ENCODE data around the gene FGFBP1. TPM values are rescaled to one million over a fixed set of nuclear protein-coding genes. Genes with fewer than 3 reads are reported as not detected.
"Not testable (repeated sequence)": the region's sequence is repeated elsewhere in the genome, so short reads cannot be mapped to it uniquely, and the experiment has no call there.

FGFBP1 gene
- polyA plus RNA-seq, 1 experiment = not detected

DNA sequence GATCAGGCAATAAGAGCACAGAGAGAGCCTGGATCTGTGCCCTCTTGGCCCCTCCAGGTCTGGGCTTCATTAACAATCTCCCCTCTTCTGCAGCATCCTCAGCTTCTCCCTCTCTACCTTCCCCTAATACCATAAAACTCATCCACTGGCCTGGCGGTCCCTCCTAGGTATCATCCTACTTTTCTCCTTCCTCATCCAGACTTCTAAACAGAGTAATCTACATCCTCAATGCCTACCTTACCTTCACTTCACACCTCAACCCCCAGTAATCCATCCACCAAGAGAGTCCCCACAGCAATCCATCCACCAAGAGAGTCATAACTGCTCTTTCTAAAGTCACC is 17.0 kb downstream of the FGFBP1 start:
- ChIA-PET CTCF (interaction anchor here (1.4 to 2.9 kb wide), 4 partner anchors 11 to 80 kb away, joined by 4 to 13 read pairs (median 8); no protein-coding TSS in a partner anchor), POLR2A (no interaction called here)
- no peak for DNase-seq (ENCODE audit: low read depth, low spot score)
- no peak overlapping the region for H3K4me3 ChIP-seq (ENCODE audit: low read depth, low read length)
- no peaks in the 10 kb centered on the region for H3K27me3 ChIP-seq (ENCODE audit: control insufficient read depth, insufficient read depth, low read length)
- TF ChIP-seq, protein P1, sequence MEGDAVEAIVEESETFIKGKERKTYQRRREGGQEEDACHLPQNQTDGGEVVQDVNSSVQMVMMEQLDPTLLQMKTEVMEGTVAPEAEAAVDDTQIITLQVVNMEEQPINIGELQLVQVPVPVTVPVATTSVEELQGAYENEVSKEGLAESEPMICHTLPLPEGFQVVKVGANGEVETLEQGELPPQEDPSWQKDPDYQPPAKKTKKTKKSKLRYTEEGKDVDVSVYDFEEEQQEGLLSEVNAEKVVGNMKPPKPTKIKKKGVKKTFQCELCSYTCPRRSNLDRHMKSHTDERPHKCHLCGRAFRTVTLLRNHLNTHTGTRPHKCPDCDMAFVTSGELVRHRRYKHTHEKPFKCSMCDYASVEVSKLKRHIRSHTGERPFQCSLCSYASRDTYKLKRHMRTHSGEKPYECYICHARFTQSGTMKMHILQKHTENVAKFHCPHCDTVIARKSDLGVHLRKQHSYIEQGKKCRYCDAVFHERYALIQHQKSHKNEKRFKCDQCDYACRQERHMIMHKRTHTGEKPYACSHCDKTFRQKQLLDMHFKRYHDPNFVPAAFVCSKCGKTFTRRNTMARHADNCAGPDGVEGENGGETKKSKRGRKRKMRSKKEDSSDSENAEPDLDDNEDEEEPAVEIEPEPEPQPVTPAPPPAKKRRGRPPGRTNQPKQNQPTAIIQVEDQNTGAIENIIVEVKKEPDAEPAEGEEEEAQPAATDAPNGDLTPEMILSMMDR (IDR thresholded peaks at IDR 0.05; ENCODE audit: low read depth, low read length) = no peak
- H3K27ac ChIP-seq (ENCODE audit: low read depth, low read length) = peak overlapping the region; percentile 22
- H3K9me3 ChIP-seq (ENCODE audit: control insufficient read depth, insufficient read depth, low read length) = no peaks in the 10 kb centered on the region; the same call in 1 of the 2 replicates

DNA sequence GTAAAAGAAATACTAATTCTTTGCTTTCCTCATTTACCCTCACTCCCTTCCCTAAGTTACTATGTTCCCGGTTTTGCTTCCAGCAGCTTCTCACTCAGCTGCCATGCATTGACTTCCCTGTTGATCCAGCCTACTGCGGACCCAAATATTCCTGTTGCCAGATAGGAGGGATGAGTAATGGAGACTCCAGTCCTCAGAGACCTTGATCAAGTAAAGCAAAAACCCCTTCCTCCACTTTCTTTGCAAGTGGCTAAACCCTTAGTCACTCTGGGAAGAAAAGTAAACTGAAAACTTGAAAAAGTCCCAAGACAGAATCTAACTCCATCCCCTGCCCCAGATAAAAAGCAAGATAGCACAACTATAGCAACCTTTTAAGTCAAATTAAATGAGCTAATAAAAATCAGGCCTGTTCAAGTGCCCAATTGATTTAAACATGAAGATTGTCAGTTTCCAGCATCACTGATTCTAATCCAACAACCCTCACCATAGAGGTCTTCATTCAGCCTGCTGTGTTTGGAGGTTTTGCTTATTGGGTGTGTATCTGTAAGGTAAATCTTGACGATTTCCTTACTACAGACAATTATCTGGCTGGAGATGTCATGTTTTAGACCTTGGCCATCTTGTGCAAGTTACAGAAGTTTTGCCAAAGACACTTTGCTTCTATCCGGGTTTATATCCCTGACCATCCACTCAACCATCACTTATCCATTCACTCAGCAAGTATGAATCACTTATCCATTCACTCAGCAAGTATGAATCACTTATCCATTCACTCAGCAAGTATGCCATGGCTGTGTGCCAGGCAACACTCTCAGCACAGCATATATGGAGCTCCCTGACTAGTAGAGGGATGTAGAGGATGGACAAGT is 17.6 kb downstream of the FGFBP1 start:
- Histone ChIP-seq H3K9me3 (ENCODE audit: control insufficient read depth, insufficient read depth, low read length) (no peaks in the 10 kb centered on the region; the same call in 1 of the 2 replicates), H3K27ac (ENCODE audit: low read depth, low read length) (peak overlapping the region; percentile 84), H3K27me3 (ENCODE audit: control insufficient read depth, insufficient read depth, low read length) (no peaks in the 10 kb centered on the region), H3K4me3 (ENCODE audit: low read depth, low read length) (no peak overlapping the region)
- TF ChIP-seq, protein P1 (IDR thresholded peaks at IDR 0.05; ENCODE audit: low read depth, low read length) = no peak
- ChIA-PET POLR2A (no interaction called here), CTCF (interaction anchor here (1.4 to 2.9 kb wide), 3 partner anchors 11 to 81 kb away, joined by 4 to 13 read pairs (median 6); no protein-coding TSS in a partner anchor)
- DNase-seq (ENCODE audit: low read depth, low spot score) = peak; percentile 95

GRCh38 chr4:15918484-15919129 is 19.9 kb downstream of the FGFBP1 start:
- CTCF ChIA-PET = interaction anchor here (1.5 kb wide), 1 partner anchor 36 kb away, joined by 5 read pairs; no protein-coding TSS in a partner anchor
- no peak for DNase-seq (ENCODE audit: low read depth, low spot score)
- H3K27ac ChIP-seq (ENCODE audit: low read depth, low read length) = no peak overlapping the region
- H3K9me3 ChIP-seq (ENCODE audit: control insufficient read depth, insufficient read depth, low read length) = no peaks in the 10 kb centered on the region; the same call in 1 of the 2 replicates
- POLR2A ChIA-PET = no interaction called here
- no peak overlapping the region for H3K4me3 ChIP-seq (ENCODE audit: low read depth, low read length)
- H3K27me3 ChIP-seq (ENCODE audit: control insufficient read depth, insufficient read depth, low read length) = no peaks in the 10 kb centered on the region
- TF ChIP-seq, protein P1 (IDR thresholded peaks at IDR 0.05; ENCODE audit: low read depth, low read length) = no peak

GRCh38 chr4:15917297-15917696 is 21.2 kb downstream of the FGFBP1 start:
- ChIA-PET CTCF (interaction anchor here (1.0 to 1.1 kb wide), 2 partner anchors 39 to 112 kb away, joined by 3 read pairs; no protein-coding TSS in a partner anchor), POLR2A (no interaction called here)

DNA sequence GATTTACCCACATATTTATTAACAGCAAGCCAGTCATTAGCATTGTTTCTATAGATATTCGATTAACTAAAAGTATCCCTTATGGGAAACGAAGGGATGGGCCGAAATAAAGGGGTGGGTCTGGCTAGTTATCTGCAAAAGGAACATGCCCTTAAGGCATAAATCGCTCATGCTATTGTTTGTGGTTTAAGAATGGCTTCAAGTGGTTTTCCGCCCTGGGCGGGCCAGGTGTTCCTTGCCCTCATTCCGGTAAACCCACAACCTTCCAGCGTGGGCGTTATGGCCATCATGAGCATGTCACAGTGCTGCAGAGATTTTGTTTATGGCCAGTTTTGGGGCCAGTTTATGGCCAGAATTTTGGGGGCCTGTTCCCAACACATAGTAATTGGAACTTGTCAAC is 22.2 kb downstream of the FGFBP1 start:
- H3K9me3 ChIP-seq (ENCODE audit: control insufficient read depth, insufficient read depth, low read length); POLR2A ChIA-PET; H3K4me3 ChIP-seq (ENCODE audit: low read depth, low read length); H3K27ac ChIP-seq (ENCODE audit: low read depth, low read length); H3K27me3 ChIP-seq (ENCODE audit: control insufficient read depth, insufficient read depth, low read length); CTCF ChIA-PET; DNase-seq (ENCODE audit: low read depth, low spot score): not testable (repeated sequence)

More at GRCh38 chr4:15917297-15917696, 21.2 kb downstream of the FGFBP1 start:
- no peaks in the 10 kb centered on the region; the same call in 1 of the 2 replicates for H3K9me3 ChIP-seq (ENCODE audit: control insufficient read depth, insufficient read depth, low read length)
- H3K4me3 ChIP-seq (ENCODE audit: low read depth, low read length) = no peak overlapping the region
- TF ChIP-seq, protein P1 (IDR thresholded peaks at IDR 0.05; ENCODE audit: low read depth, low read length) = no peak
- no peaks in the 10 kb centered on the region for H3K27me3 ChIP-seq (ENCODE audit: control insufficient read depth, insufficient read depth, low read length)
- no peak overlapping the region for H3K27ac ChIP-seq (ENCODE audit: low read depth, low read length)
- no peak for DNase-seq (ENCODE audit: low read depth, low spot score)

Data from AG04450 (cell line).